ENCODE results near the gene CIBAR2.

CIBAR2 gene

GRCh38 chr16:85112364-85112763 is at the start of gene CIBAR2:
Gene CIBAR2 (minus strand): TSS chr16:85112472. CDS start chr16:85112352, 120 bp downstream.
- DNase-seq, result no peak

- DNase-seq, result no peak
These were observed 47.1 kb upstream of the CIBAR2 start for GRCh38 chr16:85159179-85159980.

DNA sequence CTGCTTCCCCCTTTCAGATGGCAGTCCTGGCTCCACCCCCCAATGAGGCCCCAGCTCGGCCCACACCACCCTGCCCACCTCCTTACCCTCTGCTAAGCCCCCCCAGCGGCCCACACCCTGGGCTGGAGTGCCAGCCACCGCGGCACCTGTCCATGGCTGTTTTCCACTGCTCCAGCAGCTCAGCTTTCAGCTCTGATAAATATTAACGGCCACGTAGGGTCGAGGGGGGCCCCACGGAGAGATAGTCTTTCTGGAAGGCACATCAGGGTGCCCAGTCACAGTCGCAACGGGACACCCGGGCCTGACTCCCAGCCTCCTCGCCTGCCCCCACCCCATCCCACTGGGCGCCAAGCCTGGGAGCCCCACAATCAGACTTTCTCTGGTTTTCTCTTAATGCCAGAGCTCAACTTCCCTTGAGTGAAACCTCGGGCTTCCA is 46.5 kb upstream of the CIBAR2 start:
- no peak for DNase-seq

GRCh38 chr16:85157813-85158742 is 45.8 kb upstream of the CIBAR2 start:
- no peak for DNase-seq

- no peak for DNase-seq
These were observed 45.1 kb upstream of the CIBAR2 start for GRCh38 chr16:85157372-85157771.

DNA sequence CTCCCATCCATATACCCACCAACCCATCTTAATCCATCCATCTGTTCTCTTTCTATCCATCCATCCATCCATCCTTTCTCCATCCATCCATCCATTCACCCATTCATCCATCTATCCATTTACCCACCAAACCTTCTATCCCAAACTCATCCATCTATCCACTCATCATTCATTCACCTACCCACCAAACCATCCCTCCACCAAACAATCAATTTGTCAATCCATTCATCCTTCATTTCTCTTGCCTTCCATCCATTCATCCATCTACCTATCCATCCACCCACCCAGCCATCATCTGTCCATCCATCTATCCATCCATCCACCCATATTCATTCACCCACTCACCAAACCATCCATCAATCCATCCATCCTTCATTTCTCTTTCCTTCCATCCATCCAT is 44.6 kb upstream of the CIBAR2 start:
- no peak for DNase-seq

GRCh38 chr16:85156440-85156839 is 44.2 kb upstream of the CIBAR2 start:
- DNase-seq, result no peak

DNA sequence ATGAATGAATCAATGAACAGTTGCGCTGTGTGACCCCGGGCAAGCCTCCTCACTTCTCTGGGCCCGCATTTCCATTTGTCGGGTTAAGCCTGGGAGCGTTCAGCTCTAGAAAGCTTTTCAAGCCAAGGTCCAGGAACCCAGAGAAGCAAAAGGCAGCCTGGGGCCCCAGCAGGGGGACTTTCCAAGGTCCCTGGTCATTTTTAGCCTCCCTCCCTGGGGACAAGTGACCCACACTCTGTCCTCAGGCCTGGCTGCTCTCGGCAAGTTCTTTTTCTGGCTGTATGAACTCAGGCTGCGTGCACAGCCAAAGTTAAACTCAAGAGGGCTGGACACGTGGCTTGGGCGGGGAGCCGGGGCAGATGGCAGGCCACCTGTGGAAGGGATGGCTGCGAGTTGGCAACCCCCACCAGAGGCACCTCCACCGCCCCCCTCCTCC is 41.4 kb upstream of the CIBAR2 start:
- DNase-seq, result no peak

GRCh38 chr16:85153046-85153445 is 40.8 kb upstream of the CIBAR2 start:
- no peak for DNase-seq

- DNase-seq, result no peak
These were observed 40.2 kb upstream of the CIBAR2 start for GRCh38 chr16:85152414-85153030.

GRCh38 chr16:85151603-85152413 is 39.5 kb upstream of the CIBAR2 start:
- no peak for DNase-seq

DNA sequence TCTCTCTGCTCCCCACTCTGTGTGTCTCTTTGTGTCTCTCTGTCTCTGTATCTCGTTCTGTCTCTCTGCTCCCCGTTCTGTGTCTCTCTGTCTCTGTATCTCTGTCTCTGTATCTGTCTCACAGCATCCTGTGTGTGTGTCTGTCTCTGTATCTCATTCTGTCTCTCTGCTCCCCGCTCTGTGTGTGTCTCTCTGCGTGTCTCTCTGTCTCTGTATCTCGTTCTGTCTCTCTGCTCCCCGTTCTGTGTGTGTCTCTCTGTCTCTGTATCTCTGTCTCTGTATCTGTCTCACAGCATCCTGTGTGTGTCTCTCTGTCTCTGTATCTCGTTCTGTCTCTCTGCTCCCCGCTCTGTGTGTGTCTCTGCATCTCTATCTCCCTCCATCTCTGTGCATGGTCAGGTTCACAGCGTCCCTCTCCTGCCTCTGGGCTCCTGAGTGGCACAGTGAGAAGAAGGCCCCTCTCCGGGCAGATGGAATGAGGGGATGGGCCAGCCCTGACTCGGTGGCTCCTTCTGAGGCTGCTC is 38.9 kb upstream of the CIBAR2 start:
- DNase-seq, result no peak

DNA sequence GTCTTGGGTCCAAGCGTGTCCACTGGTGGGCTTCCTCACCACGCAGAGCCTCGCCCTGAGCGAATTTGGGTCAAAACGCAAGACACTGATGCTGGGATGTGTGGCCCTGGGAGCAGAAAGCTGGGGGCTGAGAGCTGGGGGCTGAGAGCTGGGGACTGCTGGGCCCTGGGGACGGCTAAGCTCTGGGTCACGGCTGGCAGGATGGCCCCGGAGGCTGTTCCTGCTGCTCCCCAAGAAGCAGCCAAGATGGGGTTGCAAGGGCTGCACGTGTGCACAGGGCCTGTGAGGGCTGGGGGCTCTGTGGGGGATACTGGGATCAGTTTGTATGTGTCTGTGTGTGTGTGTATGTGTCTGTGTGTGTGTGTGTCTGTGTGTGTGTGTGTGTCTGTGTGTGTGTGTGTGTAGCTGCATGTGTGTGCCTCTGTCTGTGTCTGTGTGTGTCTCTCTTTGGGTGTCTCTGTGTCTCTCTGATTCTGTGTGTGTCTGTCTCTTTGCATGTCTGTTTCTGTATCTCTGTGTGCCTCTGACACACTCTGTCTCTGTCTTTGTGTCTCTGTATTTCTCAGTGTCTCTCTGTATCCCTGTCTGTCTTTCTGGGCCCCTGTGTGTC is 38.2 kb upstream of the CIBAR2 start:
- DNase-seq, result no peak

DNA sequence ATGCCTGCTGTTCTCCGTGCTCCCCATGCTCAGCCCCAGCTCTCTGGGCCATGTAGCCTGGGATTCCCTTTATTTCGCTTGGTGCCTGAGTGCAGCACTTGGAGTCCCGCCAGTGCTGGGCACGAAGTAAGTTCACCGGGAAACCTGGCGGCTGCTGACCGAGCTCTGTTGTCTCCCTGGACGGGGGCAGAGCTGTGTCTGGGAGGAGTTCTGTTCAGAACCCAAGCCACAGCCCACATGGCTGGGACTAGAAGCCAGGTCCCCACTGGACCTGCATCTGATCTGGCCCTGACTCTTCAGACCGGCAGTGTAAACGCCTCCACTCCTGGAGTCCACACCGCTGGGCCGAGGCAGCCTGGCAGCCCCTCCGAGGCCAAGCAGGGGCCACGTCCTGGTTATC is 37.5 kb upstream of the CIBAR2 start:
- no peak for DNase-seq

DNA sequence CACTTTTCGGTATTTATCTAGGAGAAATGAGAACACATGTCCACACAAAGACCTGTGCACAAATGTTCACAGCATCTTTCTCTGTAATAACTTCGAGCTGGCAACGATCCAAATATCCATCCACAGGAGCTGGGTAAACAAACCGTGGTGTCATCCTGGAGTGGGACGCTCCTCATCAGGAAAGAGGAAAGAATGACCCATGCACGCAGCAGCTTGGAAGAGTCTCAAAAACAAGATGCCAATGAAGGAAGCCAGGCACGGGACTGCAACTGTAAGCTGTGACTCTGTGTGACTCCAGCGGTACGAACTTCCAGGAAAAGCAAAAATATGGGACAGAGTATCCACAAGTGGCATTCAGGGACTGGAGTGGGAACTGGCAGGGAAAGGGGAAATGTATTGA is 36.7 kb upstream of the CIBAR2 start:
- no peak for DNase-seq

GRCh38 chr16:85146922-85147651 is 34.8 kb upstream of the CIBAR2 start:
- no peak for DNase-seq

DNA sequence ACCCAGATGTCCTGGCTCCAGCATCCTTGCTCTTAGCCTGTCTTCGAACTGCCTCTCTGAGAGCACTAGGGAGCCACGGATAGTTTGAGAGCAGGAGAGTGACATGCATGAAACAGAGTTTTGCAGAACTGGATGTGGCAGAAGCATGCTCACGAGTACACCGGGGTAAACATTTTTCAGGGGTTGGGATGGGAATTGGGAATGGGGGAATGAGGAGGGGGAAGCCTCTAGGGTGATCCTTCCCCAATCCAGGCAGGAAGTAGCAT is 34.2 kb upstream of the CIBAR2 start:
- DNase-seq, result no peak

GRCh38 chr16:85145734-85146531 is 33.7 kb upstream of the CIBAR2 start:
- DNase-seq, result no peak

- DNase-seq, result no peak
These were observed 32.9 kb upstream of the CIBAR2 start for GRCh38 chr16:85145188-85145587.
